GM06990 (cell line): ENCODE data around the gene SMIM28.

ENCODE experiments used
- DNase-seq: peaks from one replicate; pipeline ENCODE4 v3.0.0-alpha.2; 2011; ENCODE audit not compliant: insufficient read length; ENCODE audit errors: extremely low read depth
- H3K27me3 ChIP-seq: replicated peaks from 2 replicates; pipeline ENCODE4 v1.6.0; 2011; ENCODE audit warnings: low read length; ENCODE audit not compliant: control insufficient read depth, insufficient read depth
- H3K36me3 ChIP-seq: 2 replicates; pipeline ENCODE4 v1.5.1; 2011; ENCODE audit warnings: low read length; ENCODE audit not compliant: control insufficient read depth, insufficient read depth
- H3K4me3 ChIP-seq: replicated peaks from 2 replicates; pipeline ENCODE4 v1.5.1; 2011; ENCODE audit warnings: low read depth, mild to moderate bottlenecking, control low read depth, low read length
- TF ChIP-seq, protein P1 (sequence below): IDR thresholded peaks from 2 replicates; pipeline ENCODE4 v1.5.1; 2011; ENCODE audit warnings: low read length, control low read depth, mild to moderate bottlenecking, inconsistent platforms; ENCODE audit not compliant: insufficient read depth, poor library complexity, severe bottlenecking

The SMIM28 gene

GRCh38 chr6:138426500-138427123, 48.9 kb downstream of the SMIM28 start:
- TF ChIP-seq, protein P1, sequence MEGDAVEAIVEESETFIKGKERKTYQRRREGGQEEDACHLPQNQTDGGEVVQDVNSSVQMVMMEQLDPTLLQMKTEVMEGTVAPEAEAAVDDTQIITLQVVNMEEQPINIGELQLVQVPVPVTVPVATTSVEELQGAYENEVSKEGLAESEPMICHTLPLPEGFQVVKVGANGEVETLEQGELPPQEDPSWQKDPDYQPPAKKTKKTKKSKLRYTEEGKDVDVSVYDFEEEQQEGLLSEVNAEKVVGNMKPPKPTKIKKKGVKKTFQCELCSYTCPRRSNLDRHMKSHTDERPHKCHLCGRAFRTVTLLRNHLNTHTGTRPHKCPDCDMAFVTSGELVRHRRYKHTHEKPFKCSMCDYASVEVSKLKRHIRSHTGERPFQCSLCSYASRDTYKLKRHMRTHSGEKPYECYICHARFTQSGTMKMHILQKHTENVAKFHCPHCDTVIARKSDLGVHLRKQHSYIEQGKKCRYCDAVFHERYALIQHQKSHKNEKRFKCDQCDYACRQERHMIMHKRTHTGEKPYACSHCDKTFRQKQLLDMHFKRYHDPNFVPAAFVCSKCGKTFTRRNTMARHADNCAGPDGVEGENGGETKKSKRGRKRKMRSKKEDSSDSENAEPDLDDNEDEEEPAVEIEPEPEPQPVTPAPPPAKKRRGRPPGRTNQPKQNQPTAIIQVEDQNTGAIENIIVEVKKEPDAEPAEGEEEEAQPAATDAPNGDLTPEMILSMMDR: no peak
- Histone ChIP-seq H3K27me3 (no peaks in the 10 kb centered on the region), H3K36me3 (no peaks in the 10 kb centered on the region), H3K4me3 (no peak overlapping the region)
- DNase-seq: no peak

GRCh38 chr6:138427701-138428100, 50.0 kb downstream of the SMIM28 start:
- H3K27me3 ChIP-seq: no peaks in the 10 kb centered on the region
- TF ChIP-seq, protein P1: no peak
- no peaks in the 10 kb centered on the region for H3K36me3 ChIP-seq

GRCh38 chr6:138428944-138429598, 51.4 kb downstream of the SMIM28 start:
- H3K36me3 ChIP-seq: no peaks in the 10 kb centered on the region
- no peaks in the 10 kb centered on the region for H3K27me3 ChIP-seq
- no peak for DNase-seq
- H3K4me3 ChIP-seq: no peak overlapping the region
- TF ChIP-seq, protein P1: peak; percentile 54

More at GRCh38 chr6:138427701-138428100, 50.0 kb downstream of the SMIM28 start:
- H3K4me3 ChIP-seq: no peak overlapping the region
- DNase-seq: no peak

GRCh38 chr6:138429761-138430160, 52.1 kb downstream of the SMIM28 start:
- no peak overlapping the region for H3K4me3 ChIP-seq
- no peaks in the 10 kb centered on the region for H3K36me3 ChIP-seq
- no peak for DNase-seq
- H3K27me3 ChIP-seq: no peaks in the 10 kb centered on the region
- TF ChIP-seq, protein P1: no peak

DNA sequence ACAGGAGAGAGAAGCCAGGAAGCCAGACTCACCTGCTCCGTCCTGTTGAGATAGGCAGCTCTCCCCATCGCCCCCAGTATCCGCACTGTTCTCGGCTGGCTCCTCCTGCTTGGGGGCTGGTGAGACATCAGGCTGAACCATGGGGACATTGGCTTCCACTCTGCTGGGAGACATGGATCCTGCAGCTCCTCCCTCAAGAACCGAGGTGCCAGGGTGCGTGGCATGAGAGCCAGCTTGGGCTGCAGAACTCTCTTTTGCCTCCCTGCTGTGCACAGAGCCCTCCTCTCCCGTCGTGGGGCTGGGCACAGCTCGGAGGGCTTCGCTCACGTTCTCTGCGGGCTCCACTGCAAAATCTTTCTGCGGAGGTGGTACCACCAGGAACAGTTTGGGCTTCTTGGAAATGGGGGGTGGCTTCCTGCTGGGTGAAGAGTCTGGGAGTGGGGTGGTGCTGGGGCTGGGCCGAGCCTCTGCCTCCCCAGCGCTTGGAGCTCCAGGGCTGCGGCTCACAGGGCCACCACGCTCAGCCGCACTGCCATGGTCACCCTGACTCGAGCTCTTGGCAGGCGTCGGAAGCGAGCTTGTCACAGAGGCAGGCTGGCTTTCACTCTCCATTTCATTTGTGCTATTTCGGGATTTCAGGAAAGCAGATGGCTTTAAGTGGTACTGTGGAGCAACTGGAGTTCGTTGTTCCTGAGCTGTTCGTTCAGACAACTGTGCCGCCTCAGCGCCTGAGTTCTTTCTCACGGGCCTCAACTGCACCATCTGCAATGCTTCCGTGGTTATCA, 52.8 kb downstream of the SMIM28 start:
- Histone ChIP-seq H3K27me3 (no peaks in the 10 kb centered on the region), H3K4me3 (no peak overlapping the region), H3K36me3 (no peaks in the 10 kb centered on the region)
- TF ChIP-seq, protein P1: no peak
- no peak for DNase-seq
